ENCODE measurements around the gene MEIOB.

MEIOB gene

GRCh38 chr16:1839554-1839953, 32.4 kb downstream of the MEIOB start (continued):
- TF ChIP-seq, protein P1, sequence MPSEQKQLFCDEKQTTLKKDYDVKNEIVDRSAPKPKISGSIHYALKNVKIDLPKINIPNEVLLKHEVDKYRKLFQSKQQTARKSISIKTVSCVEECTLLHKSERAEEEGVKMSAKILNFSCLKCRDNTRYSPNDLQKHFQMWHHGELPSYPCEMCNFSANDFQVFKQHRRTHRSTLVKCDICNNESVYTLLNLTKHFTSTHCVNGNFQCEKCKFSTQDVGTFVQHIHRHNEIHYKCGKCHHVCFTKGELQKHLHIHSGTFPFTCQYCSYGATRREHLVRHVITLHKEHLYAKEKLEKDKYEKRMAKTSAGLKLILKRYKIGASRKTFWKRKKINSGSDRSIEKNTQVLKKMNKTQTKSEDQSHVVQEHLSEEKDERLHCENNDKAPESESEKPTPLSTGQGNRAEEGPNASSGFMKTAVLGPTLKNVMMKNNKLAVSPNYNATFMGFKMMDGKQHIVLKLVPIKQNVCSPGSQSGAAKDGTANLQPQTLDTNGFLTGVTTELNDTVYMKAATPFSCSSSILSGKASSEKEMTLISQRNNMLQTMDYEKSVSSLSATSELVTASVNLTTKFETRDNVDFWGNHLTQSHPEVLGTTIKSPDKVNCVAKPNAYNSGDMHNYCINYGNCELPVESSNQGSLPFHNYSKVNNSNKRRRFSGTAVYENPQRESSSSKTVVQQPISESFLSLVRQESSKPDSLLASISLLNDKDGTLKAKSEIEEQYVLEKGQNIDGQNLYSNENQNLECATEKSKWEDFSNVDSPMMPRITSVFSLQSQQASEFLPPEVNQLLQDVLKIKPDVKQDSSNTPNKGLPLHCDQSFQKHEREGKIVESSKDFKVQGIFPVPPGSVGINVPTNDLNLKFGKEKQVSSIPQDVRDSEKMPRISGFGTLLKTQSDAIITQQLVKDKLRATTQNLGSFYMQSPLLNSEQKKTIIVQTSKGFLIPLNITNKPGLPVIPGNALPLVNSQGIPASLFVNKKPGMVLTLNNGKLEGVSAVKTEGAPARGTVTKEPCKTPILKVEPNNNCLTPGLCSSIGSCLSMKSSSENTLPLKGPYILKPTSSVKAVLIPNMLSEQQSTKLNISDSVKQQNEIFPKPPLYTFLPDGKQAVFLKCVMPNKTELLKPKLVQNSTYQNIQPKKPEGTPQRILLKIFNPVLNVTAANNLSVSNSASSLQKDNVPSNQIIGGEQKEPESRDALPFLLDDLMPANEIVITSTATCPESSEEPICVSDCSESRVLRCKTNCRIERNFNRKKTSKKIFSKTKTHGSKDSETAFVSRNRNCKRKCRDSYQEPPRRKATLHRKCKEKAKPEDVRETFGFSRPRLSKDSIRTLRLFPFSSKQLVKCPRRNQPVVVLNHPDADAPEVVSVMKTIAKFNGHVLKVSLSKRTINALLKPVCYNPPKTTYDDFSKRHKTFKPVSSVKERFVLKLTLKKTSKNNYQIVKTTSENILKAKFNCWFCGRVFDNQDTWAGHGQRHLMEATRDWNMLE (tag by site-specific recombination; conservative IDR thresholded peaks at IDR 0.05; ENCODE audit: low read depth), result peak; percentile 42; the same call in 1 of the 2 replicates
- TF ChIP-seq ZNF24 (tag by site-specific recombination; IDR thresholded peaks at IDR 0.05) (peak; percentile 71; the same call in 1 of the 2 replicates), ZNF114 (tag by site-specific recombination; IDR thresholded peaks at IDR 0.05) (no peak), ZNF341 (tag by site-specific recombination; IDR thresholded peaks at IDR 0.05; ENCODE audit: low read depth) (peak; percentile 98), SP2 (tag by site-specific recombination; IDR thresholded peaks at IDR 0.05) (peak; percentile 52), WT1 (tag by site-specific recombination; IDR thresholded peaks at IDR 0.05) (peak; percentile 59), ZBTB20 (tag by site-specific recombination; IDR thresholded peaks at IDR 0.05) (peak; percentile 91), SETDB1 (IDR thresholded peaks at IDR 0.05; ENCODE audit: insufficient read length, low read length) (no peak), EGR2 (tag by site-specific recombination; IDR thresholded peaks at IDR 0.05; ENCODE audit: low read depth) (no peak), ZNF837 (tag by site-specific recombination; IDR thresholded peaks at IDR 0.05) (no peak), ZNF324 (tag by site-specific recombination; IDR thresholded peaks at IDR 0.05) (peak; percentile 50; the same call in 1 of the 2 replicates), AEBP2 (tag by site-specific recombination; IDR thresholded peaks at IDR 0.05; ENCODE audit: borderline replicate concordance) (no peak), ZNF148 (tag by site-specific recombination; IDR thresholded peaks at IDR 0.05; ENCODE audit: borderline replicate concordance) (no peak), ZNF596 (tag by site-specific recombination; IDR thresholded peaks at IDR 0.05) (no peak), ZNF146 (tag by site-specific recombination; IDR thresholded peaks at IDR 0.05) (no peak), OSR2 (tag by site-specific recombination; IDR thresholded peaks at IDR 0.05) (peak; percentile 16), SP7 (tag by site-specific recombination; IDR thresholded peaks at IDR 0.05) (peak; percentile 71)
- TF ChIP-seq, protein P2, sequence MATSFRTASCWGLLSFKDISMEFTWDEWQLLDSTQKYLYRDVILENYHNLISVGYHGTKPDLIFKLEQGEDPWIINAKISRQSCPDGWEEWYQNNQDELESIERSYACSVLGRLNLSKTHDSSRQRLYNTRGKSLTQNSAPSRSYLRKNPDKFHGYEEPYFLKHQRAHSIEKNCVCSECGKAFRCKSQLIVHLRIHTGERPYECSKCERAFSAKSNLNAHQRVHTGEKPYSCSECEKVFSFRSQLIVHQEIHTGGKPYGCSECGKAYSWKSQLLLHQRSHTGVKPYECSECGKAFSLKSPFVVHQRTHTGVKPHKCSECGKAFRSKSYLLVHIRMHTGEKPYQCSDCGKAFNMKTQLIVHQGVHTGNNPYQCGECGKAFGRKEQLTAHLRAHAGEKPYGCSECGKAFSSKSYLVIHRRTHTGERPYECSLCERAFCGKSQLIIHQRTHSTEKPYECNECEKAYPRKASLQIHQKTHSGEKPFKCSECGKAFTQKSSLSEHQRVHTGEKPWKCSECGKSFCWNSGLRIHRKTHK (tag by site-specific recombination; IDR thresholded peaks at IDR 0.05), result no peak
- TF ChIP-seq, protein P3, sequence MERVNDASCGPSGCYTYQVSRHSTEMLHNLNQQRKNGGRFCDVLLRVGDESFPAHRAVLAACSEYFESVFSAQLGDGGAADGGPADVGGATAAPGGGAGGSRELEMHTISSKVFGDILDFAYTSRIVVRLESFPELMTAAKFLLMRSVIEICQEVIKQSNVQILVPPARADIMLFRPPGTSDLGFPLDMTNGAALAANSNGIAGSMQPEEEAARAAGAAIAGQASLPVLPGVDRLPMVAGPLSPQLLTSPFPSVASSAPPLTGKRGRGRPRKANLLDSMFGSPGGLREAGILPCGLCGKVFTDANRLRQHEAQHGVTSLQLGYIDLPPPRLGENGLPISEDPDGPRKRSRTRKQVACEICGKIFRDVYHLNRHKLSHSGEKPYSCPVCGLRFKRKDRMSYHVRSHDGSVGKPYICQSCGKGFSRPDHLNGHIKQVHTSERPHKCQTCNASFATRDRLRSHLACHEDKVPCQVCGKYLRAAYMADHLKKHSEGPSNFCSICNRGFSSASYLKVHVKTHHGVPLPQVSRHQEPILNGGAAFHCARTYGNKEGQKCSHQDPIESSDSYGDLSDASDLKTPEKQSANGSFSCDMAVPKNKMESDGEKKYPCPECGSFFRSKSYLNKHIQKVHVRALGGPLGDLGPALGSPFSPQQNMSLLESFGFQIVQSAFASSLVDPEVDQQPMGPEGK (tag by site-specific recombination; IDR thresholded peaks at IDR 0.05), result peak; percentile 77
- TF ChIP-seq, protein P4, sequence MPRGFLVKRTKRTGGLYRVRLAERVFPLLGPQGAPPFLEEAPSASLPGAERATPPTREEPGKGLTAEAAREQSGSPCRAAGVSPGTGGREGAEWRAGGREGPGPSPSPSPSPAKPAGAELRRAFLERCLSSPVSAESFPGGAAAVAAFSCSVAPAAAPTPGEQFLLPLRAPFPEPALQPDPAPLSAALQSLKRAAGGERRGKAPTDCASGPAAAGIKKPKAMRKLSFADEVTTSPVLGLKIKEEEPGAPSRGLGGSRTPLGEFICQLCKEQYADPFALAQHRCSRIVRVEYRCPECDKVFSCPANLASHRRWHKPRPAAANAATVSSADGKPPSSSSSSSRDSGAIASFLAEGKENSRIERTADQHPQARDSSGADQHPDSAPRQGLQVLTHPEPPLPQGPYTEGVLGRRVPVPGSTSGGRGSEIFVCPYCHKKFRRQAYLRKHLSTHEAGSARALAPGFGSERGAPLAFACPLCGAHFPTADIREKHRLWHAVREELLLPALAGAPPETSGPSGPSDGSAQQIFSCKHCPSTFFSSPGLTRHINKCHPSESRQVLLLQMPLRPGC (tag by site-specific recombination; IDR thresholded peaks at IDR 0.05), result no peak
- TF ChIP-seq, protein P5, sequence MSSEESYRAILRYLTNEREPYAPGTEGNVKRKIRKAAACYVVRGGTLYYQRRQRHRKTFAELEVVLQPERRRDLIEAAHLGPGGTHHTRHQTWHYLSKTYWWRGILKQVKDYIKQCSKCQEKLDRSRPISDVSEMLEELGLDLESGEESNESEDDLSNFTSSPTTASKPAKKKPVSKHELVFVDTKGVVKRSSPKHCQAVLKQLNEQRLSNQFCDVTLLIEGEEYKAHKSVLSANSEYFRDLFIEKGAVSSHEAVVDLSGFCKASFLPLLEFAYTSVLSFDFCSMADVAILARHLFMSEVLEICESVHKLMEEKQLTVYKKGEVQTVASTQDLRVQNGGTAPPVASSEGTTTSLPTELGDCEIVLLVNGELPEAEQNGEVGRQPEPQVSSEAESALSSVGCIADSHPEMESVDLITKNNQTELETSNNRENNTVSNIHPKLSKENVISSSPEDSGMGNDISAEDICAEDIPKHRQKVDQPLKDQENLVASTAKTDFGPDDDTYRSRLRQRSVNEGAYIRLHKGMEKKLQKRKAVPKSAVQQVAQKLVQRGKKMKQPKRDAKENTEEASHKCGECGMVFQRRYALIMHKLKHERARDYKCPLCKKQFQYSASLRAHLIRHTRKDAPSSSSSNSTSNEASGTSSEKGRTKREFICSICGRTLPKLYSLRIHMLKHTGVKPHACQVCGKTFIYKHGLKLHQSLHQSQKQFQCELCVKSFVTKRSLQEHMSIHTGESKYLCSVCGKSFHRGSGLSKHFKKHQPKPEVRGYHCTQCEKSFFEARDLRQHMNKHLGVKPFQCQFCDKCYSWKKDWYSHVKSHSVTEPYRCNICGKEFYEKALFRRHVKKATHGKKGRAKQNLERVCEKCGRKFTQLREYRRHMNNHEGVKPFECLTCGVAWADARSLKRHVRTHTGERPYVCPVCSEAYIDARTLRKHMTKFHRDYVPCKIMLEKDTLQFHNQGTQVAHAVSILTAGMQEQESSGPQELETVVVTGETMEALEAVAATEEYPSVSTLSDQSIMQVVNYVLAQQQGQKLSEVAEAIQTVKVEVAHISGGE (tag by site-specific recombination; conservative IDR thresholded peaks at IDR 0.05; ENCODE audit: low read depth), result no peak
